Measurements from ENCODE around the gene IFNA4.
A peak's percentile ranks its signal among the peaks of the same experiment; 100 is the strongest.
"Not testable (repeated sequence)": the region's sequence is repeated elsewhere in the genome, so short reads cannot be mapped to it uniquely, and the experiment has no call there.

The IFNA4 gene
- total RNA-seq = 0 reads per million in 3 experiments

DNA sequence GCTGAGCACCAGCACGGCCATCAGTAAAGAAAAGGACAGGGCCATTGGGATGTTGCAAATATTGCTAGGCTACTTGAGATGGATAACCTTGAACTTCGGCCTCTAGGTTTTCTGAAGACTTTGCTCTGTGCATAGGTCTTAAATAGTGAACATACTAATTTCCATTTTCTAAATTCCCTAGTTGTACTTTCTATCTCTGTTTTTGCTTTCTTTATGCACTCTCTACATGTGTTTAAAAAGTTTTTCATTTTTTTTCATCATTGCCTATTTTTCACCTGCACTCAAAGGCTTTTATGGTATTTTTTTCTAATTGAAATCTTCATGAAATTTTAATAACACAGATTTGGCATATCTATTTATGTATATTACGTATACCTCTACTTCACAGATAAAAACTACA lies at the start of gene IFNA4:
Gene IFNA4 (minus strand): TSS at position 101 of the 400 bp plus-strand sequence. CDS start 56 bp downstream, at position 45.
- not testable (repeated sequence) for DNase-seq

DNA sequence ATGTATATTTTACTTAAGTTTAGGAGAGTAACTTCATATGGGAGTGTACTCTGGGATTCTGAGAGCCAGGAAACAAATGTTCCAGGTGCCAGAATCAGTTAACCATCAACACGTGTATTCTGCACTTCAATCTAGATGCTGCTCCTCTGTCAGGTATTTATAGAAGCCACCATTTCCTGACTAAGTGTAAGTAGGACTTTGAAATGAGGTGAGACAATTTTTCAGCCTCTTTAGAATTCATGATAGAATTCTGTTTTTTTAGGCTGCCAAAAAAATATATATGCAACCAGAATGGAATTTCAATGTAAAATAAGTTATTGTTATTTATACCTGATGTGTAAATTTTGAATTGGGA lies 49.0 kb upstream of the IFNA4 start:
- DNase-seq = not testable (repeated sequence)

GRCh38 chr9:21235468-21236359 lies 48.3 kb upstream of the IFNA4 start:
- peak; percentile 16 for DNase-seq

DNA sequence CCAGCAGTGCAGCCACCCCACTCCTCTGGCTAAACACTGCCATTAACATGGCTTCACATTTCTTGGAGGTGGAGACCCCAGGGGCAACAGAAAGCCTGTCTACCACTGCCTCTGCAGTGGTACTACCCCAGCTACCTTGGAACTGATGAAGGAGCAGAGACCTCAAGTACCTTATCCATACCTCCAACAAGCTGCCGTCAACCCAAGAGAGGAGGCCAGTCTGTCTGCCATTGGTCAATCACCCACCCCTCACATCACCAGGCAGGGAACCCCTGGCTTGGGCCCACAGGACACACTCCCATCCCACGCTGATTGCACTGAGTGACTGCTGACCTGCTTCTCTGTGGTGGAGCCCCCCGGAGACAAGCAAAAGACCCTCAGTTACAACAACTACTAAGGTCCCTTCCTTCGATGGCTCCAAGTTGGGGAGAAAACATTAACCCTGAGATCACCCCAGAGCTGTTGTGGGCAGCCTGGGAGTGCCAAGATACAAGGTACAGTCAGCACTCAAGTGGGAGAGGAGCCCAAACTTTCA lies 46.8 kb upstream of the IFNA4 start:
- no peak for DNase-seq

GRCh38 chr9:21233258-21233657 lies 45.9 kb upstream of the IFNA4 start:
- DNase-seq = no peak

DNA sequence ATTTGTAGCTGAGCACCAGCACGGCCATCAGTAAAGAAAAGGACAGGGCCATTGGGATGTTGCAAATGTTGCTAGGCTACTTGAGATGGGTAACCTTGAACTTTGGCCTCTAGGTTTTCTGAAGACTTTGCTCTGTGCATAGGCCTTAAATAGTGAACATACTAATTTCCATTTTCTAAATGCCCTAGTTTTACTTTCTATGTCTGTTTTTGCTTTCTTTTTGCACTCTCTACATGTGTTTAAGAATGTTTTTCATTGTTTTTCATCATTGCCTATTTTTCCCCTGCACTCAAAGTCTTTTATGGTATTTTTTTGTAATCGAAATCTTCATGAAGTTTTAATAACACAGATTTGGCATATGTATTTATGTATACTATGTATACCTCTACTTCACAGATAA lies 40.7 kb upstream of the IFNA4 start, which contains the start of gene IFNA17:
Gene IFNA17 (minus strand): TSS at position 101 of the 400 bp plus-strand sequence. CDS start 49 bp downstream, at position 52.
- DNase-seq = no peak

- not testable (repeated sequence) for DNase-seq
These were observed 29.8 kb upstream of the IFNA4 start, which contains the start of gene IFNA16 for GRCh38 chr9:21217211-21217610. Gene IFNA16 (minus strand): TSS chr9:21217311. CDS start chr9:21217305, 6 bp downstream.

DNA sequence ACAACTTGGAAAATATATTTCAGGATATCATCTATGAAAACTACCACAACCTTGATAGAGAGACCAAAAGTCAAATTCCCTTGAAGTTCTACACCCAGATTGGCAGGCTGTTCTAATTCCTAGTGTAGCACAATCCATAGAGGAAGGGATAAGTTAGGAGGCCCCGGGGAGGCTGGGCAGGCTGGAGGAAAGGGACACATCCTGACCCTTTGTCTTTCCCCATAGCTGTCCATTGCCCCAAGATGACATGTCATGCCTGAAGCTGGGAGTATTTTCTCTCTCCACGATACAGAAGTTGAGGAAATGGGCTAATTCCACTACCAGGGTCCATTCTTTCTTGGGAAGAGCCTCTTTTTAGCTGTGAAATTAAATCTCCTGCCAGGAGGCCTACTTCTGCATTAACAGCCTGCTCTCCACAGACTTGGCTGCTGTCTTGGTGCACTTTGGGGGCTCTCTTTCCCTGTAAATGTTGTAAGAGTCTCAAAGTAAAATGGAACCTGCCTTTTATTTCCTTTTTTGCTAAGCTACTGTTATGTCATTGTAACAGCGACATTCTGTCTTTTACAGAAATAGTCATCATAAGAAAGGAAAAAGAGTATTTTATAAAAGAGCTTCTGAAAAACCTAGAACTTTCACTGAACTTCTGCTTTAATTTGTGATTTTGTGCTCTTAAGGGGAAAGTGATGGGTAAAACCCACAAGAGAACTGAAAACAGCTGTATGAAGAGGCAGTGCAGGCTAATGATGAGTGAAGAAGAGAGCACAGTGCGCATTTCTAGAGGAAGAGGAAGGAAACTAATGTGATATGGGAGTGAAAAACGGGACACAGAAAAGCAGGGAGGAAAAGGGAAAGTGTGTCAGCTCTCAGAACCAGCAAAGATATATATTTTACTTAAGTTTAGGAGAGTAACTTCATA lies 26.3 kb upstream of the IFNA4 start:
- DNase-seq = not testable (repeated sequence)

DNA sequence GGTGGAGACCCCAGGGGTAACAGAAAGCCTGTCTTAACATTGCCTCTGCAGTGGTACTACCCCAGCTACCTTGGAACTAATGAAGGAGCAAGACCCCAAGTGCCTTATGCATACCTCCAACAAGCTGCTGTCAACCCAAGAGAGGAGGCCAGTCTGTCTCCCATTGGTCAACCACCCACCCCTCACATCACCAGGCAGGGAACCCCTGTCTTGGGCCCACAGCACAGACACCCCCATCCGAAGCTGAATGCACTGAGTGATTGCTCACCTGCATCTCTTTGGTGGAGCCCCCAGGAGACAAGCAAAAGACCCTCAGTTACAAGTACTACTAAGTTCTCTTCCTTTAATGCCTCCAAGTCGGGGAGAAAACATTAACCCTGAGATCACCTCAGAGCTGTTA lies 24.8 kb upstream of the IFNA4 start:
- DNase-seq = not testable (repeated sequence)

GRCh38 chr9:21210782-21211181 lies 23.4 kb upstream of the IFNA4 start:
- not testable (repeated sequence) for DNase-seq

GRCh38 chr9:21210311-21210710 lies 22.9 kb upstream of the IFNA4 start:
- DNase-seq = no peak

- not testable (repeated sequence) for DNase-seq
These were observed 19.7 kb upstream of the IFNA4 start, which contains the start of gene IFNA10 for GRCh38 chr9:21207043-21207442. Gene IFNA10 (minus strand): TSS chr9:21207143. CDS start chr9:21207097, 46 bp downstream.

GRCh38 chr9:21205204-21205603 lies 17.8 kb upstream of the IFNA4 start:
- DNase-seq = no peak

DNA sequence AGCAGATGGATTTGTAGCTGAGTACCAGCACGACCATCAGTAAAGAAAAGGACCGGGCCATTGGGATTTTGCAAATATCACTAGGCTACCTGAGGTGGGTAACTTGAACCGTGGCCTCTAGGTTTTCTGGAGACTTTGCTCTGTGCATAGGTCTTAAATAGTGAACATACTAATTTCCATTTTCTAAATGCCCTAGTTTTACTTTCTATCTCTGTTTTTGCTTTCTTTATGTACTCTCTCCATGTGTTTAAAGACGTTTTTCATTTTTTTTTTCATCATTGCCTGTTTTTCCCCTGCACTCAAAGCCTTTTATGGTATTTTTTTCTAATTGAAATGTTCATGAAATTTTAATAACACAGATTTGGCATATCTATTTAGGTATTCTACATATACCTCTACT lies 14.7 kb upstream of the IFNA4 start, which contains the start of gene IFNA7:
Gene IFNA7 (minus strand): TSS at position 101 of the 400 bp plus-strand sequence. CDS start 40 bp downstream, at position 61.
- DNase-seq = not testable (repeated sequence)

DNA sequence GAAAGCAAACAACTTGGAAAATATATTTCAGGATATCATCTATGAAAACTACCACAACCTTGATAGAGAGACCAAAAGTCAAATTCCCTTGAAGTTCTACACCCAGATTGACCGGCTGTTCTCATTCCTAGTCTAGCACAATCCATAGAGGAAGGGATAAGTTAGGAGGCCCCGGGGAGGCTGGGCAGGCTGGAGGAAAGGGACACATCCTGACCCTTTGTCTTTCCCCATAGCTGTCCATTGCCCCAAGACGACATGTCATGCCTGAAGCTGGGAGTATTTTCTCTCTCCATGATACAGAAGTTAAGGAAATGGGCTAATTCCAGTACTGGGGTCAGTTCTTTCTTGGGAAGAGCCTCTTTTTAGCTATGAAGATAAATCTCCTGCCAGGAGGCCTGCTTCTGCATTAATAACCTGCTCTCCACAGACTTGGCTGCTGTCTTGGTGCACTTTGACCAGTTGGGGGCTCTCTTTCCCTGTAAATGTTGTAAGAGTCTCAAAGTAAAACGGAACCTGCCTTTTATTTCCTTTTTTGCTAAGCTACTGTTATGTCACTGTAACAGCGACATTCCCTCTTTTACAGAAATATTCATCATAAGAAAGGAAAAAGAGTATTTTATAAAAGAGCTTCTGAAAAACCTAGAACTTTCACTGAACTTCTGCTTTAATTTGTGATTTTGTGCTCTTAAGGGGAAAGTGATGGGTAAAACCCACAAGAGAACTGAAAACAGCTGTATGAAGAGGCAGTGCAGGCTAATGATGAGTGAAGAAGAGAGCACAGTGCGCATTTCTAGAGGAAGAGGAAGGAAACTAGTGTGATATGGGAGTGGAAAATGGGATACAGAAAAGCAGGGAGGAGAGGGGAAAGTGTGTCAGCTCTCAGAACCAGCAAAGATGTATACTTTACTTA lies 7.7 kb upstream of the IFNA4 start:
- peak; percentile 39 for DNase-seq

DNA sequence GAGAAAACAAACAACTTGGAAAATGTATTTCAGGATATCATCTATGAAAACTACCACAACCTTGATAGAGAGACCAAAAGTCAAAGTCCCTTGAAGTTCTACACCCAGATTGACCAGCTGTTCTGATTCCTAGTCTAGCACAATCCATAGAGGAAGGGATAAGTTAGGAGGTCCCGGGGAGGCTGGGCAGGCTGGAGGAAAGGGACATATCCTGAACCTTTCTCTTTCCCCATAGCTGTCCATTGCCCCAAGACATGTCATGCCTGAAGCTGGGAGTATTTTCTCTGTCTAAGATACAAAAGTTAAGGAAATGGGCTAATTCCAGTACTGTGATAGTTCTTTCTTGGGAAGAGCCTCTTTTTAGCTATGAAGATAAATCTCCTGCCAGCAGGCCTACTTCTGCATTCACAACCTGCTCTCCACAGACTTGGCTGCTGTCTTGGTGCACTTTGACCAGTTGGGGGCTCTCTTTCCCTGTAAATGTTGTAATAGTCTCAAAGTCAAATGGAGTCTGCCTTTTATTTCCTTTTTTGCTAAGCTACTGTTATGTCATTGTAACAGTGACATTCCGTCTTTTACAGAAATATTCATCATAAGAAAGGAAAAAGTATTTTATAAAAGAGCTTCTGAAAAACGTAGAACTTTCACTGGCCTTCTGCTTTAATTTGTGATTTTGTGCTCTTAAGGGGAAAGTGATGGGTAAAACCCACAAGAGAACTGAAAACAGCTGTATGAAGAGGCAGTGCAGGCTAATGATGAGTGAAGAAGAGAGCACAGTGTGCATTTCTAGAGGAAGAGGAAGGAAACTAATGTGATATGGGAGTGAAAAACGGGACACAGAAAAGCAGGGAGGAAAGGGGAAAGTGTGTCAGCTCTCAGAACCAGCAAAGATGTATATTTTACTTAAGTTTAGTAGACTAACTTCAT lies 4.3 kb downstream of the IFNA4 start:
- peak; percentile 16 for DNase-seq

DNA sequence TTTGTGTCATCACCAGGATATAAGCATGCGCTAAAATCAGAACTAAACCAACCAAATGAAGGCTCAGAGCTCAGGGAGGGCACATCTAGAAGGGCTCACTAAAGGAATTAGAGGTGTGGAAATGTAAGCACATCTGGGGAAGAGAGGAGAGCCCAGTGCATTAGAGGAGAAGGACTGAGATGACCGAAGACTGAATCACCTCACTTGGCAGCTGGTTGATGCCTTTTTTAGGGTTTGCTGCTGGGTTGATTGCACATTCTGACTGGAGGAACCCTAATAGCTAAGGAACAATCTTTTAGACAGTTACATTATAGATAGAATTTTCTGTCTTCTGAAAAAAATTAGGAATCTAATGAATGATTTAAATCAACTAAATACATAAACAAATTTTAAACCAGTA lies 12.7 kb downstream of the IFNA4 start:
- no peak for DNase-seq

GRCh38 chr9:21172156-21172555 lies 15.2 kb downstream of the IFNA4 start:
- no peak for DNase-seq

- DNase-seq = no peak
These were observed 16.0 kb downstream of the IFNA4 start for GRCh38 chr9:21171351-21171750.

GRCh38 chr9:21166560-21166959 lies 20.8 kb downstream of the IFNA4 start, which contains the start of gene IFNA21:
Gene IFNA21 (minus strand): TSS chr9:21166660. CDS start chr9:21166612, 48 bp downstream.
- not testable (repeated sequence) for DNase-seq

Data from central memory CD4-positive, alpha-beta T cell (primary cell).